GF-D8 (cell line): ENCODE results near the gene SEMA3F.

Experiments used
- DNase-seq: peaks from one replicate; lab custom pipeline; 2025; lab: John Stamatoyannopoulos, UW

The SEMA3F gene

GRCh38 chr3:50154840-50155490 is at the start of gene SEMA3F:
SEMA3F (plus strand) TSS chr3:50155324; CDS start chr3:50159623, 4,299 bp downstream.
- DNase-seq: no peak

GRCh38 chr3:50111757-50112156 is 43.4 kb upstream of the SEMA3F start:
- no peak for DNase-seq

- no peak for DNase-seq
Observed at GRCh38 chr3:50112462-50112861, 42.7 kb upstream of the SEMA3F start.

GRCh38 chr3:50117120-50117519 is 38.0 kb upstream of the SEMA3F start:
- no peak for DNase-seq

GRCh38 chr3:50118237-50118636 is 36.9 kb upstream of the SEMA3F start:
- DNase-seq: no peak

- DNase-seq: no peak
Observed at GRCh38 chr3:50119786-50120185, 35.3 kb upstream of the SEMA3F start.

GRCh38 chr3:50120364-50121071 is 34.6 kb upstream of the SEMA3F start:
- DNase-seq: no peak

- DNase-seq: peak; percentile 20
Observed at GRCh38 chr3:50121072-50122032, 33.8 kb upstream of the SEMA3F start.

GRCh38 chr3:50122071-50122470 is 33.1 kb upstream of the SEMA3F start:
- no peak for DNase-seq

GRCh38 chr3:50122661-50123391 is 32.3 kb upstream of the SEMA3F start:
- DNase-seq: no peak

- no peak for DNase-seq
Observed at GRCh38 chr3:50123394-50124051, 31.6 kb upstream of the SEMA3F start.

- DNase-seq: no peak
Observed at GRCh38 chr3:50124052-50124799, 30.9 kb upstream of the SEMA3F start.

GRCh38 chr3:50124800-50125178 is 30.3 kb upstream of the SEMA3F start:
- no peak for DNase-seq

GRCh38 chr3:50125541-50126286 is 29.4 kb upstream of the SEMA3F start:
- no peak for DNase-seq

GRCh38 chr3:50126287-50127211 is 28.6 kb upstream of the SEMA3F start:
- DNase-seq: no peak

- no peak for DNase-seq
Observed at GRCh38 chr3:50127251-50127691, 27.9 kb upstream of the SEMA3F start.

GRCh38 chr3:50128001-50128400 is 27.1 kb upstream of the SEMA3F start:
- no peak for DNase-seq

- no peak for DNase-seq
Observed at GRCh38 chr3:50130436-50130835, 24.7 kb upstream of the SEMA3F start.
